Lung (tissue), 4 donors: ENCODE results near the gene SLC37A1. TPM values are rescaled to one million over a fixed set of nuclear protein-coding genes. Genes with fewer than 3 reads are reported as not detected.

Experiments used
- polyA plus RNA-seq, 2 donors: library from polyadenylated mRNA; stranded (reverse); fragments of 200-250 nt; gene quantifications; one replicate each; pipeline ENCODE4 v1.2.1, GENCODE V29; 2013
- total RNA-seq, 2 donors: library from RNA; depleted of rRNA in 1 of 2; stranded (reverse); fragments of >200 nt in 1 of 2; gene quantifications; one replicate each; pipeline ENCODE4 v1.2.1, GENCODE V29; 2014 to 2021
- donor health status: Bipolar disorder and iron deficiency.
- donor health status: healthy.
- donor health status: DM: yes; HTN: yes; CAD: no.

SLC37A1 gene
- total and polyA plus RNA-seq, 4 donors: 13.3 to 29.5 (median 19.6) TPM

Other genes with a start within 250 kb of the SLC37A1 start
- gene TFF3, start 198.4 kb upstream of the SLC37A1 start, total RNA-seq: 10 to 100 TPM; 23.9 to 37.8 TPM
- gene TFF3, start 198.4 kb upstream of the SLC37A1 start, polyA plus RNA-seq: 10 to 100 TPM; 30.8 to 54.0 TPM
- gene TFF2, start 162.9 kb upstream of the SLC37A1 start, total RNA-seq: not detected
- not detected for gene TFF2, start 162.9 kb upstream of the SLC37A1 start, polyA plus RNA-seq
- under 1 TPM in 1 of 2 donors, not detected in 1; 0.83 TPM for gene TFF1, start 147.3 kb upstream of the SLC37A1 start, total RNA-seq
- gene TFF1, start 147.3 kb upstream of the SLC37A1 start, polyA plus RNA-seq: 1 to 10 TPM; 1.2 to 3.8 TPM
- gene TMPRSS3, start 117.8 kb upstream of the SLC37A1 start, total RNA-seq: 1 to 10 TPM; 2.1 to 7.9 TPM
- gene TMPRSS3, start 117.8 kb upstream of the SLC37A1 start, polyA plus RNA-seq: 1 to 10 TPM; 3.2 to 5.2 TPM
- gene UBASH3A, start 110.0 kb upstream of the SLC37A1 start, total RNA-seq: under 1 TPM; 0.74 to 0.88 TPM
- gene UBASH3A, start 110.0 kb upstream of the SLC37A1 start, polyA plus RNA-seq: under 1 TPM; 0.58 to 0.61 TPM
- 10 to 100 TPM; 30.1 to 46.9 TPM for gene RSPH1, start 17.6 kb upstream of the SLC37A1 start, total RNA-seq
- gene RSPH1, start 17.6 kb upstream of the SLC37A1 start, polyA plus RNA-seq: 10 to 100 TPM; 17.6 to 25.4 TPM
- gene PDE9A, start 139.8 kb downstream of the SLC37A1 start, total RNA-seq: 10 to 100 TPM in 1 of 2 donors, 1 to 10 TPM in 1; 7.2 to 17.0 TPM
- gene PDE9A, start 139.8 kb downstream of the SLC37A1 start, polyA plus RNA-seq: 1 to 10 TPM; 5.3 to 6.6 TPM